ENCODE measurements around the gene IMMP2L. TPM values are rescaled to one million over a fixed set of nuclear protein-coding genes. Genes with fewer than 3 reads are reported as not detected.

The IMMP2L gene
- total and polyA plus RNA-seq, 2 of the 8 experiments (the other 6 are each of a cell fraction or from before 2014, with no cell fraction given) = 2.3 to 10.1 TPM

GRCh38 chr7:110760341-110760740 lies 802.0 kb downstream of the IMMP2L start:
- WGBS, 2 experiments (ENCODE audit: extremely low coverage in 1 of 2, insufficient coverage in 1 of 2, insufficient read length in 1 of 2, insufficient replicate concordance in 2 of 2, low coverage in 1 of 2, low lambda C conversion rate in 2 of 2, missing lambda C conversion rate in 1 of 2) = 97% methylated on average over 2 of the region's 2 CpGs; no CpG with 5 or more reads in 1 of the 2 experiments
- TF ChIP-seq CHD1 (IDR thresholded peaks at IDR 0.05; ENCODE audit: low read depth, low read length) (no peak), ATF2 (IDR thresholded peaks at IDR 0.05; ENCODE audit: low read length) (no peak), JUN (IDR thresholded peaks at IDR 0.05; ENCODE audit: low read depth, low read length) (no peak), HDAC2 (IDR thresholded peaks at IDR 0.05; ENCODE audit: borderline replicate concordance in 1 of 2, low read depth in 2 of 2, low read length in 2 of 2) (no peak), CHD2 (IDR thresholded peaks at IDR 0.05; ENCODE audit: low read length) (no peak), SAP30 (IDR thresholded peaks at IDR 0.05; ENCODE audit: insufficient read depth, insufficient replicate concordance, low read length) (no peak), ZNF274 (IDR thresholded peaks at IDR 0.05; ENCODE audit: borderline replicate concordance, extremely low read depth, low read length) (no peak), RXRA (IDR thresholded peaks at IDR 0.05; ENCODE audit: insufficient read depth, low read depth, low read length) (no peak), CTBP2 (IDR thresholded peaks at IDR 0.05; ENCODE audit: borderline replicate concordance, insufficient read depth, insufficient read length, low read length) (no peak), SIRT6 (IDR thresholded peaks at IDR 0.05; ENCODE audit: low read length) (no peak), TEAD4 (IDR thresholded peaks at IDR 0.05; ENCODE audit: low read depth, low read length) (no peak), JUND (IDR thresholded peaks at IDR 0.05; ENCODE audit: low read length) (no peak), ASH2L (IDR thresholded peaks at IDR 0.05; ENCODE audit: low read length) (no peak)

More at GRCh38 chr7:110760341-110760740, 802.0 kb downstream of the IMMP2L start:
- no peak overlapping the region for H4K91ac ChIP-seq (replicated peaks; ENCODE audit: insufficient read length, low read length)
- H3K56ac ChIP-seq (replicated peaks; ENCODE audit: insufficient read length, low read depth, low read length) = no peak overlapping the region
- no peak overlapping the region for H2BK120ac ChIP-seq (replicated peaks; ENCODE audit: low read depth, low read length)
- FAIRE-seq (no peak), DNase-seq (ENCODE audit: low read depth in 1 of 2, low spot score in 2 of 2) (no peak)
- H2BK15ac ChIP-seq (ENCODE audit: low read length) = no peak overlapping the region
- H3K79me1 ChIP-seq (ENCODE audit: low read depth, low read length) = no peaks in the 10 kb centered on the region
- no peak overlapping the region for H2BK12ac ChIP-seq (ENCODE audit: low read depth, low read length)
- no peak overlapping the region for H3K4me2 ChIP-seq (ENCODE audit: insufficient read depth in 1 of 2, low read depth in 2 of 2, low read length in 2 of 2)
- no peak overlapping the region for H3K23ac ChIP-seq (ENCODE audit: insufficient read length)
- no peaks in the 10 kb centered on the region for H3K79me2 ChIP-seq (ENCODE audit: control insufficient read depth in 1 of 2, insufficient read depth in 2 of 2, low read length in 2 of 2)
- no peak overlapping the region for H3K27ac ChIP-seq (ENCODE audit: low read depth, low read length)
- H2AK5ac ChIP-seq (ENCODE audit: low read depth, low read length) = no peak overlapping the region
- no peaks in the 10 kb centered on the region for H3K23me2 ChIP-seq (ENCODE audit: low read depth, low read length)
- CTCF ChIA-PET (ENCODE audit: partially characterized antibody) = interaction anchor here (0.6 kb wide), 1 partner anchor 221 kb away, joined by 3 read pairs; no protein-coding TSS in a partner anchor
- no peak overlapping the region for H2AFZ ChIP-seq (ENCODE audit: low read length)
- no peaks in the 10 kb centered on the region for H3K9me3 ChIP-seq (ENCODE audit: insufficient read depth in 2 of 2, low read depth in 1 of 2, low read length in 1 of 2)
- H3K9ac ChIP-seq (replicated peaks in 1 of 4; ENCODE audit: extremely low read depth in 1 of 4, low read depth in 3 of 4, low read length in 3 of 4) = no peak overlapping the region
- no peaks in the 10 kb centered on the region for H4K20me1 ChIP-seq (replicated peaks in 1 of 2; ENCODE audit: control insufficient read depth in 1 of 2, insufficient read depth in 2 of 2, low read length in 2 of 2)
- peaks cover 0 to 5% (median 0%) of the 10 kb centered on the region in 4 experiments; a peak in 1 of 7 replicates for H3K4me1 ChIP-seq (replicated peaks in 1 of 4; ENCODE audit: control insufficient read depth in 3 of 4, insufficient read depth in 4 of 4, low read length in 3 of 4)
- no peaks in the 10 kb centered on the region for H3K36me3 ChIP-seq (ENCODE audit: control insufficient read depth in 2 of 4, insufficient read depth in 4 of 4, low read length in 3 of 4)
- no peak overlapping the region for H4K8ac ChIP-seq (ENCODE audit: extremely low read depth, insufficient read depth, low read length)
- H4K5ac ChIP-seq (ENCODE audit: insufficient read length, low read depth, low read length) = no peak overlapping the region
- POLR2A ChIA-PET (ENCODE audit: partially characterized antibody) = interaction anchor here (0.7 kb wide), 1 partner anchor 42 kb away, joined by 3 read pairs; no protein-coding TSS in a partner anchor
- H3K27me3 ChIP-seq (replicated peaks in 1 of 4; ENCODE audit: control insufficient read depth in 3 of 4, extremely low read depth in 1 of 4, insufficient read depth in 3 of 4, low read length in 3 of 4) = no peaks in the 10 kb centered on the region
- H2BK5ac ChIP-seq (ENCODE audit: low read depth, low read length) = no peak overlapping the region
- H3K18ac ChIP-seq (ENCODE audit: extremely low read depth, low read length) = no peak overlapping the region
- H2BK20ac ChIP-seq (ENCODE audit: low read length) = no peak overlapping the region
- H3K4me3 ChIP-seq (ENCODE audit: extremely low read depth in 1 of 4, insufficient read depth in 2 of 4, low read depth in 3 of 4, low read length in 4 of 4) = no peak overlapping the region
- no peak overlapping the region for H3K4ac ChIP-seq (replicated peaks; ENCODE audit: insufficient read length, low read depth, low read length)
- no peak overlapping the region for H3K14ac ChIP-seq (ENCODE audit: insufficient read length)

All from H1 (cell line).